HTERT RPE-1 (cell line): ENCODE measurements around the gene ST3GAL6.

Source experiments
- in situ Hi-C: fragments of 300-500 bp; cut with MboI; formaldehyde crosslinking; loops from 4 replicates; pipeline ENCODE4 v1.14.3; 2020; ENCODE audit warnings: low sequenced_read_pairs

The ST3GAL6 gene

GRCh38 chr3:98739266-98739665 lies 23.9 kb upstream of the ST3GAL6 start:
- in situ Hi-C loops = no loop called here

DNA sequence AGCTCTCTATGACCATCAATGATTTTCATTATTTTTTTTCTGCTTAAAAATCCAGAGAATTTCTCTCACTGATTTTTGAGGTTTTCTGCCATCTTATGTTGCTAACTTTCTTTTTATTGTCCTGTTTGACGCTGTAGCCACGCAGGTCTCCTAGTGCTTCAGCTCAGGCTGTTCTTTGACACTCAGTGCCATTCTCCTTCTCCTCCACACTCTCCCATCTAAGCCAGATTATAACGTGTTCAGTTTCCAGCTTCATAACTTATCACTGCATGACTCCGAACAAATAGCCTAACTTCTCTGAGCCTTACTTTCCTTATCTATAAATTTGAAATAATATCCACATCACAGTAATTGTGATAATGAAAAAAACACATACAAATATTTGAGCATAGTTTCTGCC lies 22.8 kb upstream of the ST3GAL6 start:
- in situ Hi-C loops = no loop called here

DNA sequence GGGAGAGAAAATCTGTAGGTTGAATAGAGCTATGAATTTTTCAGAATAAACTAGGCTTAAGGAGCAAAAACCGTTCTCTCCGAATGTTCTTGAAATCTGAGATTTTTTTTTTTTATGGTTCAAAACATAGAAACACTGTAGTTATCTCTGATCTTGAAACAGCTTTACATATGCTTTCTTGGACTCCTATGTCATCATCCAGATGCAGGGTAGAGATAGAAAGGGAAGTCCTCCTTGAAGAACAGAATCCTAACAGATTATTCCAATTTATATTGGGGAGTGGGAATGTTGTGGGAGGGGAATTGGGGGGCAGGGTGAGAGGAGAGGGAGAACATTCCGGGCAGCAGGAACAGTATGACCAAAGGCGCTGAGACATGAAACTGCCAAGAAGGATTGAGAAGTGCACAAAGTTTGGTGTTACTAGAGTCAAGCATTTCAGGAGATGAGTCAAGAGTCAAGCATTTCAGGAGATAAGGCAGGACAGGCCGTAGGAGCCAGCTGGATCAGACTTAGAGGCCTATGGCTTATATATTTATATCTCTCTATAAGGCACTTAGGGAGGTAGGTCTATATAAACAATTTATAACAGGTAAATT lies 21.9 kb upstream of the ST3GAL6 start:
- in situ Hi-C loops = no loop called here

DNA sequence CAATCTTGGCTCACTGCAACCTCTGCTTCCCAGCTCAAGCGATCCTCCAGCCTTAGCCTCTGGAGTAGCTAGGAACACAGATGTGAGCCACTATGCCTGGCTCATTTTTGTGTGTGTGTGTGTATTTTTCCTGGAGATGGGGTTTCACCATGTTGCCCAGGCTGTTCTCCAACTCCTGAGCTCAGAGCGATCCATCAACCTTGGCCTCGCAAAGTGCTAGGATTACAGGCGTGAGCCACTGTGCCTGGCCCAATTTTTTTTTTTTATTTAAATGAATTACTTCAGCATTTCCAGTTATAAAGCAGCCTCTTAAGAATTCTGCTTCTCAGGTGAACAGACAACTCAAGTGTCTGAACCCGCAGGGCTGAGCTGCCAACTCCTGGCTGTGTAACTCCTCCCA lies 20.1 kb upstream of the ST3GAL6 start:
- in situ Hi-C loops = no loop called here

GRCh38 chr3:98744283-98744682 lies 18.9 kb upstream of the ST3GAL6 start:
- in situ Hi-C loops = no loop called here

- in situ Hi-C loops = no loop called here
Measured at GRCh38 chr3:98745718-98746117, 17.4 kb upstream of the ST3GAL6 start.

GRCh38 chr3:98746122-98746521 lies 17.0 kb upstream of the ST3GAL6 start:
- in situ Hi-C loops = no loop called here

DNA sequence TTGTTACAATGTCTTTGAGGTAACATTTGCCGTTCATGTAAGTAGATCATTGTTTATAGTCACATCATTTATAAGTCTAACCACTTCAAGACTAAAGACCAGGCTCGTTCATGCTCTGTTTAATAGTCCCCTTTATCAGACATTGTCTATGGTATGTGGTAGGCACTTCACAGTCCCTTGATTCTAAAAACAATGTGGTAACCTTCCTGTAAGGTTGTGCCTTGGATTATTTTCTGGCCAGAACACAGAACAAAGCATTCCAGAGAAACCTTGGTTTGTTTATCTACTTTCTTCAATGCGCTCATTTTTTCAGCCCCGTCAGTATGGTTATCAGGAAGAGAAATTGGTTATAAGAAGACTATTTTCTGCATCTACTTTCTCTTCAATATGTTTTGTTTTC lies 16.3 kb upstream of the ST3GAL6 start:
- in situ Hi-C loops = no loop called here

DNA sequence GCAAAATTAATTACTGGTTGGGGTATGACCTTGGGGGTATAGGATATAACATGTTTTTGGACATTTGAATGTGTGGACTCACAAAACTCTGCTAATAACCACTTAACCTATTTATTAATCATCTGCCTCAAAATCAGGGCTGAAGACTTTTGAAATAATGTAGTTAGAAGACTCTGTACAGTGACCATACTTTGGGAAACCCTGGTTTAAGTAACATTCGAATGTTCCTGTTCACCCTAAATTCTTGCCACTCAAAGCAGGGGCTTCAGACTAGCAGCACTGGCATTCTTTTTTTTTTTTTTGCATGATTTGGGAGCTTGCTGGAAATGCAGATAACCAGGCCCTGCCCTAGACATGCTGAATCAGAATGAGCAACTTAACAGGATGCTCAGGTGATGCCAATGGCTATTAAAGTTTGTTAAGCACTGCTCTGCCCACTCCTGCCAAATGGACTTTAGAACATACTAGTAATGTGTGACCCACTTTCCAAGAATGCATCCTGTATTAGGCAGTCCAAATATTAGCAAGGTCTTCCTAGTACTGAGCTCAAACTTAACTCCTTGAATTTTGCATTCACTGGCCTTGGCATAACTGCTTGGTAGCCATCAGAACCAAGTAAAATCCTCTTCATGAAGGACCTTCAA lies 12.7 kb upstream of the ST3GAL6 start:
- in situ Hi-C loops = no loop called here

DNA sequence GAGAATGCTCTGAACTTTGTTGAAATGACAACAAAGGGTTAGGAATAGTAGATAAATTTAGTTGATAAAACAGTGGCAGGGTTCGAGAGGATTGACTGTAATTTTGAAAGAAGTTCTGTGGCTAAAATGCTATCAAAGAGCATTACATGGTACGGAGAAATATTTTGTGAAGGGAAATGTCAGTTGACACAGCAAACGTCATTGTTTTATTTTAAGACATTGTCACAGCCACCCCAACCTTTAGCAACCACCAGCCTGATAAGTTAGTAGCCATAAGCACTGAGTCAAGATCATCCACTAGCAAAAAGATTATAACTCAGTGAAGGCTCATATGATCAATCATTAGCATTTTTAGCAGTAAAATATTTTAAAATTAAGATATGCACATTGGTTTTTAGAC lies 8.7 kb upstream of the ST3GAL6 start:
- in situ Hi-C loops = no loop called here

DNA sequence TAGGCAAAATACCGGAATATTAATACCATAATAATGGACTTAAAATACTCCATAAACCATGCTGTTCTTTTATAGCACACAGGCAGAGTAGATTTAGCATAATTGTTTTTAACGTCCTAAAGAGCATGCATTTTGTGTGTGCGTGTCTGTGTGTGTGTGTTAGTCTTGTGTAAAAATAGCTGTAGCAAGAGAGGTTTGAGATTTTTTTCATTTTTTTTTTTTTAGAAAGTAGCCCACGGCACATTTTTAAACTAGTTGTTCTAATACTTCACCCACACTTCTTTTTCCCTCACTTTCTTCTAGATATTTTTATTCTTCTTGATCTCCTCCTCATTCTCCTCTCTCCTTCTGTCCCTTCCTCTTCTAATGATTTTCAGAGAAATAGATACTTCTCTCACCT lies 7.5 kb upstream of the ST3GAL6 start:
- in situ Hi-C loops = no loop called here

- in situ Hi-C loops = no loop called here
Measured at GRCh38 chr3:98759629-98760028, 3.5 kb upstream of the ST3GAL6 start.

GRCh38 chr3:98761643-98762229 lies 1.4 kb upstream of the ST3GAL6 start:
- in situ Hi-C loops = no loop called here

GRCh38 chr3:98763819-98764418 lies 779 bp downstream of the ST3GAL6 start:
- in situ Hi-C loops = no loop called here

- in situ Hi-C loops = no loop called here
Measured at GRCh38 chr3:98764472-98764884, 1.3 kb downstream of the ST3GAL6 start.

DNA sequence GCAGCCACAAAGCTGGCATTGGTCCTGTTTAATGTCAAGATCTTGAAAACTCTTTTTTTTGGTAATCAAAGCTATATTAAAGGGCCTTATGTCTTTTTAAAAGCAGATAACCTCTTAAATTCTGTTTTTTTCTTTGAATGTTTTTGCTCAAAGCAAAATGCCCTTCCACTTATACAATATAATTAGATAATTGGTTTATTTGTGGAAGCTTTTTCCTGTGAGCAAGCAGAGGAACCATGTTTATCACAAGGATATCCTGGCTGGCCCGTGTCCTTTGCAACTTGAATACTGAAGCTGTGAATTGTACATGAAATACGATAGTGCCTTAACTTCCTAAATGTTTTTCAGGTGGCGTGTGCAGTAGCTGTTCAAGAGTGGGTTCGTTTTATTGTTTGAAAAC lies 2.6 kb downstream of the ST3GAL6 start:
- in situ Hi-C loops = no loop called here

- in situ Hi-C loops = no loop called here
Measured at GRCh38 chr3:98766924-98767323, 3.8 kb downstream of the ST3GAL6 start.

- in situ Hi-C loops = no loop called here
Measured at GRCh38 chr3:98768961-98769360, 5.8 kb downstream of the ST3GAL6 start.

- in situ Hi-C loops = no loop called here
Measured at GRCh38 chr3:98769448-98769847, 6.3 kb downstream of the ST3GAL6 start.

DNA sequence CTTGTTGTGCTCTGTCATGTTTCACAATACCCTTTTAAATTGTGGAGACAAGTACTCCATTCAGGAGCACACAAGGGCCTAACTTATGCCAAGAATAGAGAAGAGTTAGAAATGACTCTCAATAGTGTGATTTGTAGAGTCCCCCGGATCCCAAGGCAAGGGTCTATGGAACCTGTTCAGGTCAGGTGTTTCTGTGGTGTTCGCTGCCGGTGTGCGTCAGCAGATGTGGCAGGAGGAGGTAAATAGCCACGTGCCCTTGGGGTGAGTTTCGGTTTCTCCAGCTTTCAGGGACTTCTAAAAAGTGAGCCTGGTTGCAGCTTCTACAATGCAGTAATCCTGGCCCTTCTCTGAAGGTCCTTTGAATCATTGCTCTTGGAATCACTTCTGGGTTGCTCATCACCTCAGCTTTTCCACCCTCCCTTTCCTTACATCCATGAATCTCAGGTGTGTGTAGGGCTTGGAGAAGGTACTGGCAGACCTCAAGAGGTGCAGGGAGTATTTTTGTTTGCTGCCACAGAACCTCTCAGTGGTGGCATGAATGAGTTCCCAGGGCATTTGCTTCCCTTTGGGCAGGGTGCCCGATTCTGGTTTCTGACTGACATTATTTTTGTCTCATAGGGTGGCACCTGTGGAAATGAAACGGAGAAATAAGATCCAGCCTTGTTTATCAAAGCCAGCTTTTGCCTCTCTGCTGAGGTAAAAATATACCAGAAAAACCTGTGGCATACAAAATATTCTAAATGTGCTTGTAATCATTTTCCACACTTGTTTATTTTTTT lies 7.3 kb downstream of the ST3GAL6 start:
- in situ Hi-C loops = no loop called here

GRCh38 chr3:98772022-98772421 lies 8.9 kb downstream of the ST3GAL6 start:
- in situ Hi-C loops = no loop called here
